Hepatocyte (in vitro differentiated cells): ENCODE measurements around the gene EPSTI1. TPM values are rescaled to one million over a fixed set of nuclear protein-coding genes. Genes with fewer than 3 reads are reported as not detected.

Experiments
- DNase-seq: peaks from one replicate; pipeline ENCODE4 v3.0.0-alpha.2; 2016; ENCODE audit warnings: low spot score
- H2AFZ ChIP-seq: fragments of 200-600 bp; sonication (generic); 2 replicates; pipeline ENCODE4 v1.6.0; 2016; ENCODE audit warnings: antibody characterized with exemption, mild to moderate bottlenecking
- H3K27ac ChIP-seq: fragments of 200-600 bp; sonication (generic); 2 replicates; pipeline ENCODE4 v1.5.1; 2016; ENCODE audit warnings: mild to moderate bottlenecking
- H3K27me3 ChIP-seq: fragments of 200-600 bp; sonication (generic); 2 replicates; pipeline ENCODE4 v1.6.1; 2016
- H3K36me3 ChIP-seq: fragments of 200-600 bp; sonication (generic); replicated peaks from 2 replicates; pipeline ENCODE4 v1.5.1; 2016; ENCODE audit warnings: low read depth; ENCODE audit not compliant: insufficient read depth
- H3K4me1 ChIP-seq: fragments of 200-600 bp; sonication (generic); 2 replicates; pipeline ENCODE4 v1.5.1; 2016; ENCODE audit warnings: mild to moderate bottlenecking, moderate library complexity; ENCODE audit not compliant: insufficient read depth
- H3K4me2 ChIP-seq: fragments of 200-600 bp; sonication (generic); 2 replicates; pipeline ENCODE4 v1.6.0; 2016
- H3K4me3 ChIP-seq: fragments of 200-600 bp; sonication (generic); 2 replicates; pipeline ENCODE4 v1.5.1; 2016; ENCODE audit warnings: mild to moderate bottlenecking
- H3K79me2 ChIP-seq: fragments of 200-600 bp; sonication (generic); 2 replicates; pipeline ENCODE4 v1.6.0; 2017; ENCODE audit warnings: mild to moderate bottlenecking
- H3K9me2 ChIP-seq: fragments of 200-600 bp; sonication (generic); replicated peaks from 2 replicates; pipeline ENCODE4 v1.6.0; 2017; ENCODE audit warnings: mild to moderate bottlenecking; ENCODE audit not compliant: insufficient read depth
- H3K9me3 ChIP-seq: fragments of 200-600 bp; sonication (generic); 2 replicates; pipeline ENCODE4 v1.5.1; 2016; ENCODE audit warnings: low read depth, mild to moderate bottlenecking
- H4K20me1 ChIP-seq: fragments of 200-600 bp; sonication (generic); 2 replicates; pipeline ENCODE4 v1.6.0; 2016; ENCODE audit warnings: mild to moderate bottlenecking; ENCODE audit not compliant: insufficient read depth, poor library complexity, severe bottlenecking
- CTCF ChIP-seq: fragments of 200-600 bp; sonication (generic); IDR thresholded peaks from 2 replicates; pipeline ENCODE4 v1.5.1; 2016; ENCODE audit warnings: antibody characterized with exemption, mild to moderate bottlenecking; ENCODE audit not compliant: poor library complexity
- EZH2 ChIP-seq: fragments of 200-600 bp; sonication (generic); IDR thresholded peaks from 2 replicates; pipeline ENCODE4 v1.6.1; 2016; ENCODE audit warnings: antibody characterized with exemption, mild to moderate bottlenecking, borderline replicate concordance
- EZH2phosphoT487 ChIP-seq: fragments of 200-600 bp; sonication (generic); IDR thresholded peaks from one replicate; pipeline ENCODE4 v1.6.1; 2018; ENCODE audit warnings: antibody characterized with exemption, mild to moderate bottlenecking, low read depth, moderate library complexity; ENCODE audit not compliant: unreplicated experiment, severe bottlenecking
- WGBS: methylation state at CpG from one replicate; pipeline ENCODE4 v1.1.6; 2016; ENCODE audit warnings: low lambda C conversion rate; ENCODE audit errors: missing lambda C conversion rate; 5-methylcytosine and 5-hydroxymethylcytosine counted together
- polyA plus RNA-seq: library from polyadenylated mRNA; unstranded; fragments of >200 nt; fragmentation: Nextera tagmentation; extraction: Ambion mirVana; gene quantifications from 2 replicates; pipeline ENCODE4 v1.2.1, GENCODE V29; 2016
- total RNA-seq: library from RNA; depleted of rRNA; stranded (reverse); fragments of >200 nt; gene quantifications from 2 replicates; pipeline ENCODE4 v1.2.3, GENCODE V29; 2014

The EPSTI1 gene
- total and polyA plus RNA-seq, 2 experiments from 2014 or later = 24.5 to 31.0 TPM

DNA sequence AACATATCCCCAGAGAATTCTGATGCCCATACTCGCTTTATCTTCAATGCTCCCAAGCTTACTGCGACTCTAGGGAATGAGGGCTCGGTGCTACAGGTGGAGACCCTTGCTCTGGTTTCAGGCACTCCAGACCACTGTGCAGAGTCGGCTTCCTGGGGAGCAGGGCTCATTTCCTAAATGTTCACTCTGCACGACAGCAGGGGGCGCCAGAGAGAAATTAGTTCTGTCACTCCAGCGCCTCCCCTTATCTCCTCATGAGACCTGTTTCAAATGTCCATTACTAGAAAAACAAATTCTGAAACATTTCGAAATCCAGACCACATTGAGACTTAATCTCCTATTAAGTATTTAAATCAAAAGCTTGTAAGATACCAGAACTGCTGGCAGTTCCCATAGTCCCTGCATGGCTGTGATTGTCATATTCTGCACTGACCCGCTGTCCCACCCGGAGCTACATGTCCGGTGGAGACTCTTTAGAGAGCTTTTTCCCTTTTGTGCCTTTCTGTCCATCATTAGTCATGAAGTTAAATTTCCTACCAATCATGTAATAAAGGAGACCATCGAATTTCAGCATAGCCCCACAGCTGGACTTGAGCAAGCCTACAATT, 22.4 kb downstream of the EPSTI1 start:
- H3K4me1 ChIP-seq = peaks cover 7% of the 10 kb centered on the region
- 51% methylated on average over 12 of the region's 12 CpGs for WGBS
- H3K27me3 ChIP-seq = no peaks in the 10 kb centered on the region
- H2AFZ ChIP-seq = no peak overlapping the region
- peak; percentile 82 for DNase-seq
- H3K9me2 ChIP-seq = no peaks in the 10 kb centered on the region
- H3K9me3 ChIP-seq = no peaks in the 10 kb centered on the region
- no peak overlapping the region for H3K4me3 ChIP-seq
- peak overlapping the region; percentile 66 for H3K27ac ChIP-seq
- H3K36me3 ChIP-seq = no peaks in the 10 kb centered on the region
- TF ChIP-seq EZH2phosphoT487 (no peak), CTCF (peak; percentile 70), EZH2 (no peak)
- H3K4me2 ChIP-seq = no peak overlapping the region
- H3K79me2 ChIP-seq = peaks cover 7% of the 10 kb centered on the region
- H4K20me1 ChIP-seq = no peaks in the 10 kb centered on the region

DNA sequence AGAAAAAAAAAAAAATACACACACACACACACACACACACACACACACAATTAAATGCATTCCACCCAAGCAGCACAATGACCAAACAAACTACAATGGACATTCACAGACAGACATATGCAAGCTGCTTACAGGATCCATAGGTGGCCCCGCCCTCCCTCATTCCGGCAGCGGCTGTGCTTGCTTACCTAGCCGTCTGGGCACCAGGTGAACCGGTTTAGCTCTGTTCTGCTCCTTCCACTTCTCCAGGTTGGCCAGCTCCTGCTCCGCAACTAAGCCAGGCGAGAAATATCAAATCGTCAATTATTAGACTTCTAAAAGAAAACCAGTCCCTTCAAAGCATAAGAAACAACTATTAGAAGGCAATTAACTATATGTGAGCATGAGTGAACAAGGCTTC, 23.1 kb downstream of the EPSTI1 start:
- Histone ChIP-seq H3K27me3 (no peaks in the 10 kb centered on the region), H4K20me1 (no peaks in the 10 kb centered on the region), H3K4me1 (peaks cover 7% of the 10 kb centered on the region), H3K27ac (peak overlapping the region; percentile 66), H3K9me3 (no peaks in the 10 kb centered on the region), H2AFZ (no peak overlapping the region), H3K79me2 (peaks cover 7% of the 10 kb centered on the region), H3K9me2 (no peaks in the 10 kb centered on the region), H3K36me3 (no peaks in the 10 kb centered on the region), H3K4me2 (peak overlapping the region; percentile 52), H3K4me3 (no peak overlapping the region)
- WGBS = 61% methylated on average over 8 of the region's 8 CpGs
- no peak for TF ChIP-seq EZH2phosphoT487
- no peak for TF ChIP-seq CTCF
- no peak for TF ChIP-seq EZH2
- peak; percentile 65 for DNase-seq

- Histone ChIP-seq H3K27ac (peak overlapping the region; percentile 17), H3K9me2 (no peaks in the 10 kb centered on the region), H2AFZ (no peak overlapping the region), H4K20me1 (no peaks in the 10 kb centered on the region), H3K79me2 (peaks cover 3% of the 10 kb centered on the region), H3K4me2 (no peak overlapping the region), H3K9me3 (no peaks in the 10 kb centered on the region), H3K27me3 (no peaks in the 10 kb centered on the region), H3K36me3 (no peaks in the 10 kb centered on the region), H3K4me1 (peaks cover 7% of the 10 kb centered on the region), H3K4me3 (no peak overlapping the region)
- no peak for TF ChIP-seq EZH2
- no peak for TF ChIP-seq CTCF
- TF ChIP-seq EZH2phosphoT487 = no peak
- DNase-seq = no peak
- WGBS = 75% methylated on average over 5 of the region's 5 CpGs
These were observed 24.4 kb downstream of the EPSTI1 start for GRCh38 chr13:42967660-42968059.

DNA sequence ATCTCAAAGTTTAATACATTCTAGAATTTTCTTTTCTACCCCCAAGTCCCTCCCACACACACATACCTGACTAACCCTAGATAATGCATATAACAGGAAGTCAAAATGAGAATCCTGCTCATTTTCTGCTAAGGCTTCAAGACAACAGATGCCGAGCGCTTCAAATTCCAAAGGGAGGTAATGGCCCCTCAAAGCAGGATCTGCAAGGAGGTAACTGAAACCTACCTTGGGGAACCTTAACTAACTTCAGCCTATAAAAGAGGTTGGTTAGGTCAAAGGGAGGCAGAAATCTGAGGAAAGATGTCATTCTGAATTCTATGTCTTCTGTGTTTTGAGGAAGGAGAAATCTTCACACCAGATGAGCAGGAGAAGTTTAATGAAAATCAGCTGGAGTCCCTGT, 26.8 kb downstream of the EPSTI1 start:
- H3K27me3 ChIP-seq = no peaks in the 10 kb centered on the region
- H3K27ac ChIP-seq = no peak overlapping the region
- no peak overlapping the region for H2AFZ ChIP-seq
- no peaks in the 10 kb centered on the region for H4K20me1 ChIP-seq
- H3K9me2 ChIP-seq = no peaks in the 10 kb centered on the region
- no peaks in the 10 kb centered on the region for H3K9me3 ChIP-seq
- H3K79me2 ChIP-seq = no peaks in the 10 kb centered on the region
- no peak overlapping the region for H3K4me3 ChIP-seq
- H3K4me2 ChIP-seq = no peak overlapping the region
- H3K36me3 ChIP-seq = no peaks in the 10 kb centered on the region
- no peak for DNase-seq
- WGBS = 70% methylated on average over 2 of the region's 2 CpGs
- TF ChIP-seq CTCF = no peak
- H3K4me1 ChIP-seq = peaks cover 7% of the 10 kb centered on the region
